Suprapubic skin (tissue), 4 donors: ENCODE results near the gene PRICKLE1. TPM values are rescaled to one million over a fixed set of nuclear protein-coding genes. Genes with fewer than 3 reads are reported as not detected.

Experiments used
- DNase-seq, 2 donors: peaks; one replicate each; pipeline ENCODE4 v3.0.0-alpha.2; 2019; ENCODE audit warnings: low spot score in 2 of 2
- H3K27ac ChIP-seq: fragments of 200-600 bp; sonication (generic); one replicate; pipeline ENCODE4 v1.5.1; 2019
- H3K27me3 ChIP-seq: fragments of 200-600 bp; sonication (generic); one replicate; pipeline ENCODE4 v1.5.1; 2019
- H3K36me3 ChIP-seq: fragments of 200-600 bp; sonication (generic); one replicate; pipeline ENCODE4 v1.5.1; 2019
- H3K4me1 ChIP-seq: fragments of 200-600 bp; sonication (generic); one replicate; pipeline ENCODE4 v1.5.1; 2019
- H3K4me3 ChIP-seq: fragments of 200-600 bp; sonication (generic); one replicate; pipeline ENCODE4 v1.5.1; 2019; ENCODE audit warnings: mild to moderate bottlenecking
- H3K9me3 ChIP-seq: fragments of 200-600 bp; sonication (generic); one replicate; pipeline ENCODE4 v1.5.1; 2019
- CTCF ChIP-seq, 2 donors: fragments of 200-600 bp in 1 of 2; fragments of 450-650 bp in 1 of 2; sonication (generic) in 1 of 2; IDR thresholded peaks; one replicate each; pipeline ENCODE4 v1.5.1; 2016 to 2019; ENCODE audit warnings: antibody characterized with exemption in 2 of 2, mild to moderate bottlenecking in 1 of 2, moderate library complexity in 1 of 2
- EP300 ChIP-seq: sonication (generic); formaldehyde crosslinking; IDR thresholded peaks from one replicate; pipeline ENCODE4 v1.6.1; 2017; ENCODE audit warnings: antibody characterized with exemption
- POLR2A ChIP-seq, 2 donors: fragments of 450-650 bp; IDR thresholded peaks; one replicate each; pipeline ENCODE4 v1.6.1; 2017; ENCODE audit warnings: antibody characterized with exemption in 2 of 2, mild to moderate bottlenecking in 2 of 2, moderate library complexity in 2 of 2
- POLR2AphosphoS5 ChIP-seq, 3 donors: sonication (generic); formaldehyde crosslinking; IDR thresholded peaks; one replicate each; pipeline ENCODE4 v1.6.1; 2017; ENCODE audit warnings: antibody characterized with exemption in 3 of 3
- WGBS: methylation state at CpG from one replicate; pipeline ENCODE4 v1.1.5; 2018; 5-methylcytosine and 5-hydroxymethylcytosine counted together
- total RNA-seq, 4 donors: library from RNA; depleted of rRNA; stranded (reverse); fragments of >200 nt; gene quantifications; one replicate each; pipeline ENCODE4 v1.1.0, GENCODE V29; 2016

The PRICKLE1 gene
- total RNA-seq, 4 donors from 2014 or later = 5.8 to 18.9 (median 6.9) TPM

- no peak for TF ChIP-seq CTCF (IDR thresholded peaks at IDR 0.05)
- H3K27ac ChIP-seq = peak overlapping the region; percentile 85
- no peaks in the 10 kb centered on the region for H3K36me3 ChIP-seq
- peak overlapping the region; percentile 80 for H3K4me3 ChIP-seq
- H3K4me1 ChIP-seq = peaks cover 23% of the 10 kb centered on the region
- no peaks in the 10 kb centered on the region for H3K9me3 ChIP-seq
- WGBS = 1% methylated on average over 11 of the region's 25 CpGs
- H3K27me3 ChIP-seq = no peaks in the 10 kb centered on the region
- DNase-seq = peak in 1 of 2 donors; percentile 69
These were observed 886 bp upstream of the PRICKLE1 start for GRCh38 chr12:42590330-42590934.

GRCh38 chr12:42588524-42589464, 752 bp downstream of the PRICKLE1 start:
- Histone ChIP-seq H3K4me1 (peaks cover 37% of the 10 kb centered on the region), H3K27me3 (no peaks in the 10 kb centered on the region), H3K36me3 (no peaks in the 10 kb centered on the region), H3K4me3 (peak overlapping the region; percentile 80), H3K27ac (peak overlapping the region; percentile 85), H3K9me3 (no peaks in the 10 kb centered on the region)
- TF ChIP-seq POLR2AphosphoS5 (IDR thresholded peaks at IDR 0.05) (no peak), CTCF (IDR thresholded peaks at IDR 0.05) (peak in 1 of 2 donors; percentile 40)
- WGBS = 7% methylated on average over 17 of the region's 52 CpGs
- DNase-seq = peak in 1 of 2 donors; percentile 68

DNA sequence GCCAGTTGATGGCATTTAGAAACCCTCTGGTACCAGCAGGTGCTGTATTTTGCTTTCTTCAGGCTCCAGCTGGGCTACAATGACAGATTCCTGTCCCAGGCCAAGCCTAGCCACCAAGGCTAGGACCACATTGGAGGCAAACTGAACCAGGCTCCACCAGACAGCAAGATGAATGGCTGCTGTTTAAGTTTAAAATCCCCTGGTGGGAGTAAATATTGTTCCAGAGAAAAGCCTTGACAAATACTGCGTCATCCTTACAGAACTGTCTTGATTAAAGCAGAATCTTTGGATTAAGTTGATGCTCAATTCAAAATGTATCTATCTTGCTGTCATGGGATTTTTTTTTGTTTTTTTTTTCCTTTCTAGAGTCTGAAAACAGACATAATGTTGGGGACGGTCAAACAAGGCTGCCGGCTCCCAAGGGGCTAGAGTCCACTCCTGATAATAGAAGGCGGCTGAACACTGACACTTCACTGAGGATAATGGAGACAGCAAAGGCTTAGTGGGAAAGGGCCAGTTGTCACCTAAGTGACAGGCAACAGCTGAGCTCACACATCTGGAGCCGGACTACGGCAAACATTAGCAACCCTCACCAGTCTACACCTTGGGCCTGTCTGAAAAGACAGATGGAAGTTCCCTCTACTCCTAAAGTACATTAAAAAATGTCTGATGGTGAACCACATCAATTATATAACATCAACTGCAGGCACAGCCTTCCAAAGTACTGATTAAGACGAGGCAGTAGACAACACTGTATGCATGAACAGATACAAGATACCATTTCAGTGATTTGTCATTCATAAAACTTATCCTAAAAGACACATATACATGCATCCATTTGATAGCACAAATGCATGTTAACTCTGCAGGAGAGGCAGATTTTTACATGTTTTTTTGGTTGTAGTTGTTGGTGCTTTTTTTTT, 1.7 kb downstream of the PRICKLE1 start:
- H3K27me3 ChIP-seq = no peaks in the 10 kb centered on the region
- WGBS = 58% methylated on average over 7 of the region's 7 CpGs
- H3K4me3 ChIP-seq = peak overlapping the region; percentile 80

GRCh38 chr12:42586268-42586667, 3.3 kb downstream of the PRICKLE1 start:
- Histone ChIP-seq H3K4me3 (no peak overlapping the region), H3K27ac (no peak overlapping the region), H3K36me3 (no peaks in the 10 kb centered on the region), H3K9me3 (no peaks in the 10 kb centered on the region), H3K27me3 (no peaks in the 10 kb centered on the region), H3K4me1 (peaks cover 37% of the 10 kb centered on the region)
- 82% methylated on average over 1 of the region's 1 CpG for WGBS
- TF ChIP-seq POLR2A (IDR thresholded peaks at IDR 0.05) (no peak), EP300 (no peak), CTCF (IDR thresholded peaks at IDR 0.05) (no peak), POLR2AphosphoS5 (IDR thresholded peaks at IDR 0.05) (no peak)
- DNase-seq = no peak

More for the DNA sequence above, 1.7 kb downstream of the PRICKLE1 start:
- Histone ChIP-seq H3K4me1 (peaks cover 37% of the 10 kb centered on the region), H3K27ac (no peak overlapping the region), H3K36me3 (no peaks in the 10 kb centered on the region), H3K9me3 (no peaks in the 10 kb centered on the region)
- DNase-seq = no peak
- no peak for TF ChIP-seq CTCF (IDR thresholded peaks at IDR 0.05)
- TF ChIP-seq EP300 = no peak
- TF ChIP-seq POLR2AphosphoS5 (IDR thresholded peaks at IDR 0.05) = no peak
- no peak for TF ChIP-seq POLR2A (IDR thresholded peaks at IDR 0.05)
